ENCODE measurements around the gene SYT15. TPM values are rescaled to one million over a fixed set of nuclear protein-coding genes. Genes with fewer than 3 reads are reported as not detected.

SYT15 gene
- total and polyA plus RNA-seq, 8 donors = 19.3 to 43.1 (median 24.9) TPM

- Histone ChIP-seq H3K27me3 (peaks cover 0 to 21% of the 10 kb centered on the region in 2 donors), H3K4me3 (no peak overlapping the region), H3K9me3 (no peaks in the 10 kb centered on the region), H3K36me3 (no peaks in the 10 kb centered on the region), H3K27ac (no peak overlapping the region), H3K4me1 (peaks cover 4 to 6% of the 10 kb centered on the region in 2 donors)
- DNase-seq (peak in 2 of 4 donors; percentile 18 to 50), ATAC-seq (no peak)
- intact Hi-C loops (cut with DNase I) = no loop called here
- TF ChIP-seq, protein P1, sequence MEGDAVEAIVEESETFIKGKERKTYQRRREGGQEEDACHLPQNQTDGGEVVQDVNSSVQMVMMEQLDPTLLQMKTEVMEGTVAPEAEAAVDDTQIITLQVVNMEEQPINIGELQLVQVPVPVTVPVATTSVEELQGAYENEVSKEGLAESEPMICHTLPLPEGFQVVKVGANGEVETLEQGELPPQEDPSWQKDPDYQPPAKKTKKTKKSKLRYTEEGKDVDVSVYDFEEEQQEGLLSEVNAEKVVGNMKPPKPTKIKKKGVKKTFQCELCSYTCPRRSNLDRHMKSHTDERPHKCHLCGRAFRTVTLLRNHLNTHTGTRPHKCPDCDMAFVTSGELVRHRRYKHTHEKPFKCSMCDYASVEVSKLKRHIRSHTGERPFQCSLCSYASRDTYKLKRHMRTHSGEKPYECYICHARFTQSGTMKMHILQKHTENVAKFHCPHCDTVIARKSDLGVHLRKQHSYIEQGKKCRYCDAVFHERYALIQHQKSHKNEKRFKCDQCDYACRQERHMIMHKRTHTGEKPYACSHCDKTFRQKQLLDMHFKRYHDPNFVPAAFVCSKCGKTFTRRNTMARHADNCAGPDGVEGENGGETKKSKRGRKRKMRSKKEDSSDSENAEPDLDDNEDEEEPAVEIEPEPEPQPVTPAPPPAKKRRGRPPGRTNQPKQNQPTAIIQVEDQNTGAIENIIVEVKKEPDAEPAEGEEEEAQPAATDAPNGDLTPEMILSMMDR (IDR thresholded peaks at IDR 0.05) = no peak
Measured at GRCh38 chr10:46536171-46536570, 42.8 kb upstream of the SYT15 start.

DNA sequence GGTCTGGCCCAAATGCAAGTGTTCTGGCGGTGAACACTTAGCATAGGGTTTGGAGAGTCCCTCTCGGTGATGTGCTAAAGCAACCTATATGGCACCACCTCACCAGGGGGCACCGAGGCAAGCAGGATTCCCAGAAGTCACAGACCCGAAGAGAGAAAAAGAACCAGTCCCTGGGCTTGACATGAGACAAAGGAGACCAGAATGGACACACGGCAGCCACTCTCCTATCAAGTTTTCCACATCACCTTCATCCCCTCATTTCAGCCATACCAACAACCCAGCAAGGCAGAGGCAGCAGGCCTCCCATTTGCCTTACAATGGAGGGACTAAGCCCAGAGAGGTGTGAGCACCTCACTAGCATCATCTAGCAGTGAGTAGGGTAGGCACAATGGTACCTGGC, 42.1 kb upstream of the SYT15 start:
- ATAC-seq = no peak
- Histone ChIP-seq H3K9me3 (no peaks in the 10 kb centered on the region), H3K4me3 (no peak overlapping the region), H3K4me1 (peaks cover 5 to 6% of the 10 kb centered on the region in 2 donors), H3K27ac (no peak overlapping the region), H3K36me3 (no peaks in the 10 kb centered on the region), H3K27me3 (peaks cover 0 to 26% of the 10 kb centered on the region in 2 donors)
- TF ChIP-seq, protein P1 (IDR thresholded peaks at IDR 0.05) = no peak
- intact Hi-C loops (cut with DNase I) = no loop called here
- peak in 2 of 4 donors; percentile 28 to 49 for DNase-seq

DNA sequence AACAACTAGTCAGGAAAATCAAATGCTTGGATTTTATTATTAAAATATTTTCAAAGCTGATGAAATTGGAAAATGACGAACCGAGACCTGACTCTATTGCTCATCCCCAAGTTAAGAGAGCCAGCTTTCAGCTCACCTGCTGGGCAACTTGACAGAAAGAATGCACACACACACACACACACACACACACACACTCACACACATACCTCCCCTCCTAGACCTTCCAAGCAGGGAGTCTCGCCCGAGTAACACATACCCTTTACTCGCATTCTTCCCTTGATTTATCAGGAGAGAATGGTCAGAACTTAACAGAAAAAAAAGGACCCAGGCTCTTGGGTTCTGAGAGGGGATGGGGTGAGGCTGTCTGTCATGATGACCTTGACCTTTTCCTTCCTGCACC, 41.6 kb upstream of the SYT15 start:
- intact Hi-C loops (cut with DNase I) = no loop called here
- H3K27ac ChIP-seq = no peak overlapping the region
- TF ChIP-seq, protein P1 (IDR thresholded peaks at IDR 0.05) = no peak
- DNase-seq = no peak
- no peaks in the 10 kb centered on the region for H3K9me3 ChIP-seq
- H3K4me1 ChIP-seq = peaks cover 5 to 6% of the 10 kb centered on the region in 2 donors
- peaks cover 0 to 31% of the 10 kb centered on the region in 2 donors for H3K27me3 ChIP-seq
- no peak for ATAC-seq
- H3K36me3 ChIP-seq = no peaks in the 10 kb centered on the region
- no peak overlapping the region for H3K4me3 ChIP-seq

- Histone ChIP-seq H3K4me3 (no peak overlapping the region), H3K27ac (no peak overlapping the region), H3K36me3 (no peaks in the 10 kb centered on the region), H3K9me3 (no peaks in the 10 kb centered on the region), H3K27me3 (peaks cover 0 to 32% of the 10 kb centered on the region in 2 donors), H3K4me1 (peaks cover 5 to 6% of the 10 kb centered on the region in 2 donors)
- DNase-seq (no peak), ATAC-seq (no peak)
- TF ChIP-seq, protein P1 (IDR thresholded peaks at IDR 0.05) = no peak
- intact Hi-C loops (cut with DNase I) = no loop called here
Measured at GRCh38 chr10:46538155-46538554, 40.8 kb upstream of the SYT15 start.

DNA sequence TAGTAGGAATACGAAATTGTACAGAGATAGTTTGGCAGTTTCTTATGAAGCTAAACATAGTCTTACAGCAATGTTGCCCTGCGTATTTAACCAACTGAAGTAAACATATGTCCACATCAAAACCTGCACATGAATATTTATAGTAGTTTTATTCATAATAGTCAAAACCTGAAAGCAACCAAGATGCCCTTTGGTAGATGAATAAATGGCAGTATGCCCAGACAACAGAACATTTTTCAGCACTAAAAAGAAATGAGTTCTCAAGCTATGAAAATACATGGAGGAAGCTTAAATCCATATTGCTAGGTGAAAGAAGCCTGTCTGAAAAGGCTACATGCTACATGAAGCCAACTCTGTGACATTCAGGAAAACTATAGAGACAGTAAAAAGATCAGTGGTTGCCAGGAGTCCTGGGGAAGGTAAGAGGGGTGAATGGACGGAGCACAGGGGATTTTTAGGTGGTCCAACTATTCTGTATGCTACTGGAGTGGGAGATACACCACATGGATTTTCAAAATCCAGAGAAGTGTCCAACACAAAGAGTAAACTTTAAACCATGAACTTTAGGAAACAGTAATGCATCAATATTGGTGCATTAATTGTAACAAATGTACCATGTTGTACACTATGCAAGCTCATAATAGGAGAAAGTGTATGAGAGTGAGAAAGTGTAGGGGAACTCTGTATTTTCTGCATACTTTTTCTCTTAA, 40.1 kb upstream of the SYT15 start:
- Histone ChIP-seq H3K9me3 (no peaks in the 10 kb centered on the region), H3K4me1 (peaks cover 5 to 6% of the 10 kb centered on the region in 2 donors), H3K4me3 (no peak overlapping the region), H3K27ac (peak overlapping the region; percentile 55 to 60), H3K36me3 (no peaks in the 10 kb centered on the region), H3K27me3 (peaks cover 0 to 32% of the 10 kb centered on the region in 2 donors)
- no peak for ATAC-seq
- no peak for DNase-seq
- intact Hi-C loops (cut with DNase I) = no loop called here
- TF ChIP-seq, protein P1 (IDR thresholded peaks at IDR 0.05) = no peak

Measured in left lung (tissue), 10 donors.